PFSK-1 (cell line): Measurements from ENCODE around the gene THOC6.

Experiments used
- FOXP2 ChIP-seq: optimal IDR thresholded peaks from 2 replicates; pipeline ENCODE3; 2011; ENCODE audit warnings: borderline replicate concordance, control low read depth, inconsistent platforms; ENCODE audit not compliant: insufficient read depth; ENCODE audit errors: extremely low read length, extremely low read depth
- POLR2AphosphoS5 ChIP-seq: IDR thresholded peaks from 2 replicates; pipeline ENCODE4 v1.6.1; 2012; ENCODE audit warnings: low read depth, mild to moderate bottlenecking, control low read depth, low read length, moderate library complexity
- SIN3A ChIP-seq: IDR thresholded peaks from 2 replicates; pipeline ENCODE4 v1.6.1; 2012; ENCODE audit warnings: mild to moderate bottlenecking, low read length, moderate library complexity, borderline replicate concordance; ENCODE audit not compliant: insufficient read depth
- TAF1 ChIP-seq: IDR thresholded peaks from 2 replicates; pipeline ENCODE4 v1.6.1; 2012; ENCODE audit warnings: low read length, control low read depth, borderline replicate concordance; ENCODE audit not compliant: insufficient read depth
- TF ChIP-seq, protein P1 (sequence below), 2 experiments: IDR thresholded peaks; 2 replicates each; pipeline versions ENCODE4 v1.6.1 to v1.8.0; 2011 to 2012; ENCODE audit warnings: low read depth in 2 of 2, low read length in 2 of 2, control low read depth in 1 of 2, inconsistent platforms in 1 of 2, mild to moderate bottlenecking in 1 of 2, moderate library complexity in 1 of 2; ENCODE audit not compliant: insufficient read depth in 1 of 2

DNA sequence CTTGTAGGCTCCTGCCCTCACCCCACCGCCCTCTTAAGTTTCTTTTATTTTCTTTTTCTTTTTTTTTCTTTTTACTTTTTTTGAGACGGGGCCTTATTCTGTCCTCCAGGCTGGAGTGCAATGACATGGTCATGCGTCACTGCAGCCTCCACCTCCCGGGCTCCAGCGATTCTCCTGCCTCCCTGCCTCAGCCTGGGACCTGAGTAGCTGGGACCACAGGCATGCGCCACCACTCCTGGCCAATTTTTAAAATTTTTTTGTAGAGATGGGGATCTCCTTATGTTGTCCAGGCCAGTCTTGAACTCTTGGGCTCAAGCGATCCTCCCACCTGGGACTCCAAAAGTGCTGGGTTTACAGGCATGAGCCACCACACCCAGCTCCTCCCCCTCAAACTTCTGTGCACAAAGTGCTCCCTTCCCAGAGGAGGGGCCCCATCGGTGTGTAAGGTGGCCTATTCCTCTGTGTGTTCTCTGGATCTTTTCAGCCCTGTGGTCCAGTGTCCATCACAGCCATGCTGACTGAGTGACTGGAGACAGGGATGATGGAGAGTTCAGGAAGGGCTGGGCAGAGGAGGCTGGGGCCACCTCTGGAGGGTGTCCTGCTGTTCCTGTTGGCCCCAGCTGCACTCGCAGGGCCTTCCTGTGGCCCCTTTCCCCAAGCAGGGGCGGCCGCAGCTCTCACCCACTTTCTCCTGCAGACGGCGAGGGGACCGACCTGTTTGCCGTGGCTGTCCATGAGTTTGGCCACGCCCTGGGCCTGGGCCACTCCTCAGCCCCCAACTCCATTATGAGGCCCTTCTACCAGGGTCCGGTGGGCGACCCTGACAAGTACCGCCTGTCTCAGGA is 32.7 kb downstream of the THOC6 start:
- TF ChIP-seq POLR2AphosphoS5 (no peak), SIN3A (no peak), TAF1 (no peak), FOXP2 (no peak)
- TF ChIP-seq, protein P1, sequence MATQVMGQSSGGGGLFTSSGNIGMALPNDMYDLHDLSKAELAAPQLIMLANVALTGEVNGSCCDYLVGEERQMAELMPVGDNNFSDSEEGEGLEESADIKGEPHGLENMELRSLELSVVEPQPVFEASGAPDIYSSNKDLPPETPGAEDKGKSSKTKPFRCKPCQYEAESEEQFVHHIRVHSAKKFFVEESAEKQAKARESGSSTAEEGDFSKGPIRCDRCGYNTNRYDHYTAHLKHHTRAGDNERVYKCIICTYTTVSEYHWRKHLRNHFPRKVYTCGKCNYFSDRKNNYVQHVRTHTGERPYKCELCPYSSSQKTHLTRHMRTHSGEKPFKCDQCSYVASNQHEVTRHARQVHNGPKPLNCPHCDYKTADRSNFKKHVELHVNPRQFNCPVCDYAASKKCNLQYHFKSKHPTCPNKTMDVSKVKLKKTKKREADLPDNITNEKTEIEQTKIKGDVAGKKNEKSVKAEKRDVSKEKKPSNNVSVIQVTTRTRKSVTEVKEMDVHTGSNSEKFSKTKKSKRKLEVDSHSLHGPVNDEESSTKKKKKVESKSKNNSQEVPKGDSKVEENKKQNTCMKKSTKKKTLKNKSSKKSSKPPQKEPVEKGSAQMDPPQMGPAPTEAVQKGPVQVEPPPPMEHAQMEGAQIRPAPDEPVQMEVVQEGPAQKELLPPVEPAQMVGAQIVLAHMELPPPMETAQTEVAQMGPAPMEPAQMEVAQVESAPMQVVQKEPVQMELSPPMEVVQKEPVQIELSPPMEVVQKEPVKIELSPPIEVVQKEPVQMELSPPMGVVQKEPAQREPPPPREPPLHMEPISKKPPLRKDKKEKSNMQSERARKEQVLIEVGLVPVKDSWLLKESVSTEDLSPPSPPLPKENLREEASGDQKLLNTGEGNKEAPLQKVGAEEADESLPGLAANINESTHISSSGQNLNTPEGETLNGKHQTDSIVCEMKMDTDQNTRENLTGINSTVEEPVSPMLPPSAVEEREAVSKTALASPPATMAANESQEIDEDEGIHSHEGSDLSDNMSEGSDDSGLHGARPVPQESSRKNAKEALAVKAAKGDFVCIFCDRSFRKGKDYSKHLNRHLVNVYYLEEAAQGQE (IDR thresholded peaks at IDR 0.05; ENCODE audit: insufficient read depth in 1 of 2, low read depth in 2 of 2, low read length in 2 of 2) = no peak
